ENCODE results near the gene RARG.
A peak's percentile ranks its signal among the peaks of the same experiment; 100 is the strongest.
"Not testable (repeated sequence)": the region's sequence is repeated elsewhere in the genome, so short reads cannot be mapped to it uniquely, and the experiment has no call there.

RARG gene

DNA sequence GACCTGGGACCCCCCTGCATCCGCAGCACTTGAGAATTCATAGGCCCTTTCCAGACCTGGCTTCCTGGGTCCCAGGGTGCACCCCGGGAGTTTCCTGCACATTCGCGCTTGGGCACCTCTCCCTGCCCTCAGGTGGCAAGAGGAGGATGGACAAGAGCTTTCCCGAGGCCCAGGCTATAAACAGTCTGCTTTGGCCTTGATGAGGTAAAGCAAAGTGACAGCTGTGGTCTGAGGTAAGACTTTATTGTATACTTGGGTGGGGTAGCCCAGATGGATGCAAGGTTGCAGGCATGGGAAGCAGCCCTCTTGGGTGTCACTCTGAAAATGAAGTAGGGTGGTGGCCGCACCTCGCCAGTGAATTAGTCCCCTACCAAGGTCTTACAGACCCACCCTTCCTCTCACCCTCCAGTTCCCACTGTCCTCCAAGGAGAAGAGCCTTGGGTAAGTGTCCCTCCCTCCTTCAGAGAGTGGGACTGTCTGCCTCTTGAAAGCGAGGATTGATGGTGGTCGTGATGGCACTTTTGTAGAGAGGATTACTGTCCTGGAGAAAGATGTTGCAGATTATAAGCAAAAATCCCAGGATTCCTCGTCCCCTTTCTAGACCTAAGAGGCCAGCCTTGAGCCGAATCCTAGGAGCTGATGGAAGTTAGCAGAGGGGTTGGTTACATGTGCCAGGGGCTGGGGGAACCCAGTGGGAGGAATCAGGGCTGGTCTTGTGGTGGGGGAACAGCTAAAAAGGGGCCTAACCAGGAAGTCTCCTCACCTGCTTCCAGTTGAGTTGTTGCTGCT, 40.7 kb downstream of the RARG start:
- DNase-seq (ENCODE audit: low read depth): no peak

GRCh38 chr12:53190108-53190729, 41.8 kb downstream of the RARG start:
- peak; percentile 40 for DNase-seq (ENCODE audit: low read depth)

GRCh38 chr12:53187145-53187899, 44.7 kb downstream of the RARG start:
- no peak for DNase-seq (ENCODE audit: low read depth)

- DNase-seq (ENCODE audit: low read depth): no peak
Observed at GRCh38 chr12:53186745-53187144, 45.3 kb downstream of the RARG start.

DNA sequence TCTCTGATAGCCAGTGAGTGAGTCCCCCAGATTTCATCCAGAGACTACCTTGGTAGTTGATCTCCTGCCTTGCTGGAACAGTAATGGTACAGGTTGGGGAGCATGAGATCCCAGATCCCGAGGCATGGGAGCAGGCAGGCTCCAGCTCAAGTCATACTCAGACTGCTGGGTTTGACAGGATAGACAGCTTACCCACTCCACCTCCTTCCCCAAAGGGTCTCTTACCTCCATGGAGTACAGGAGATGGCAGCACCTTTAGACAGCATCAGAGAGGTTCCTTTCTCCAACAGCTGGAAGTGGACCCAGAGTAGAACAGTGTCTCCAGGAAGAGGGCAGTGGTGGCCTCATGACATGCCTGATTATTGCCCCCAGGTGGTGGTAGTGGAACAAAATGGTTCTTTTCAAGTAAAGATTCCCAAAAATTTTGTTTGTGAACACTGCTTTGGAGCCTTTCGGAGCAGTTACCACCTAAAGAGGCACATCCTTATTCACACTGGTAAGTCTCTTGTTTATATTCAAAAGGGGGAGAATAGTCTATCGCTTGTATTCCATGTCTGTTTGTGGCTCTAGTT, 46.3 kb downstream of the RARG start:
- no peak for DNase-seq (ENCODE audit: low read depth)

- DNase-seq (ENCODE audit: low read depth): no peak
Observed at GRCh38 chr12:53184828-53185227, 47.2 kb downstream of the RARG start.

- no peak for DNase-seq (ENCODE audit: low read depth)
Observed at GRCh38 chr12:53182903-53183302, 49.1 kb downstream of the RARG start.

DNA sequence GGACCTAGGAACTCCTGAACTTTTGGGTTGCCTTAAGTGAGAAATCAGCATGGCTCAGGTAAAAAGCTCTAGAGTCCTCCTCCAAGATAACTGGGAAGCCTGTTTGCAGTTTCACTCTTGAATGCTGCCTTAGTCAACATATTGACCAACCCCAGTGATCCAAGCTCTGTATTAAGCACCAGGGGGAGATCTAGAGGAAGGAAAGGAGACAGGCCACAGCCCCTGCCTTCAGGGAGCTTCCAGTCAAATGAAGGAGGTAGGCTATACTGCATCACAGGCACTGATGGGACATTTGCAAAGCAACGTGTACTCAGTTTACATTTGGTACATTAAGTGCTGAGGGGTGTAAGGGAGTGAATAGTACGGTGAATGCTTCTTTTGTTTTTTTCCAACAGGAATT, 50.1 kb downstream of the RARG start:
- DNase-seq (ENCODE audit: low read depth): no peak

GRCh38 chr12:53180931-53181645, 50.9 kb downstream of the RARG start:
- DNase-seq (ENCODE audit: low read depth): peak; percentile 71

DNA sequence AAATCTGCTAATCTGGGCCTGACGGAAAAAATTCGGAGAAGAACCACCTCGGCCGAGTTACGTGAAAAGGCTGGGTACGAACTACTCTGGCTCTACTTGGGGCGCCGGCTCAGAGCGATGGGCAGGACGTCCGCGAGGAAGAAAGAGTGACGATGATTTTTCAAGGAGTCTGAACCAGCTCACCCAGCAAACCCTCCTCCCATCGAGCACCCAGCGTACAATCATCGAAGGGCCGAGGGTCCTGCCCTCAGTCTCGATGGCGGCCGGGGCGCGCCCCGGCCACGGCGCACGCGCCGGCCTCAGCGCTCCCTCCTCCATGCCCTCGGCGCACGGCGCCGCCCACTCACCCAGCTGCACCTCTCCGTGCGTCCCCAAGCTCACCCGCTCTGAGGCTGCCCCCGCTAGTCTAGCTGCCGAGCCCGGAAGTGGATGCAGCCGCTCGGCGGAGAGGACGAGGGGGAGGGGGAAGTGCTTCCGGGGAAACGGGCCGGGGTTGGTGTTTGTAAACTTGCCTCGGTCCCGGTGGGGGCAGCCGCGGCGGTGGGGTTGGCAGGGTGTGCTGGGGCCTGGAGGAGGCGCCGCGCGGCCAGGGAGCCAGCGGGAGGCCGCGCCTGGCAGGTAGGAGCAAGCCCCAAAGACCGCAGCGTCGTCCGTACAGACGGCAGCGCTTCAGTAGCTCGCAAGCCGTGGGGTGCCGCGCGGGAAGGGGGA, 51.6 kb downstream of the RARG start, which contains the start of the genes CSAD and ZNF740:
TSS of gene CSAD (minus strand) at position 706 of the 711 bp plus-strand sequence. CDS start 7,455 bp downstream, outside the sequence.
TSS of gene ZNF740 (plus strand) at position 503 of the 711 bp plus-strand sequence. CDS start 1,262 bp downstream, outside the sequence.
- DNase-seq (ENCODE audit: low read depth): peak; percentile 98

DNA sequence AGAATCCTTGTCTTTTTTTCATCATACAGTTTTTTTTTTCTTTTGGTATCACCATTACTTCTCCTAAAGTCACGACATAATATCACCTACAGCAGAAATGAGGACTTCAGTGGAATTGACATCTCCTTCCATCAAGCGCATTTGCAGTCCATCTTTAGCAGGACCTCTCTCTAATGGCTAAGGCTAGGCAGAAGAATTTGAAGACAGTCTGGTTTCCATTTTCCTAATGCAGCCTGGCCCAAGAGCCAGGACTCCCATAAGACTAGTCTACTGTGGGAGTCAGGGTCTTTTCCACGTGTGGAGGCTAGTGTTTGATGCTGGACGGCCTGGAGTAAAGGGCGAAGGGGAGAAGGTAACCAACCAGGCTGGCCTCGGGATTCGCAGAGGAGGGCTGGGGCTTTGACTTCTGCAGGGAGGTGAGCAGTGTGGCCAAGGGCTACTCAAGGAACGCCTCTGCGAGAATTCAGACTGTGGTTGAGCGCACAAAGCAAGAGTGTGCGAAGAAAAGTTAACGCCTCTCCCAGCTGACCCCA, 52.3 kb downstream of the RARG start:
- DNase-seq (ENCODE audit: low read depth): no peak

DNA sequence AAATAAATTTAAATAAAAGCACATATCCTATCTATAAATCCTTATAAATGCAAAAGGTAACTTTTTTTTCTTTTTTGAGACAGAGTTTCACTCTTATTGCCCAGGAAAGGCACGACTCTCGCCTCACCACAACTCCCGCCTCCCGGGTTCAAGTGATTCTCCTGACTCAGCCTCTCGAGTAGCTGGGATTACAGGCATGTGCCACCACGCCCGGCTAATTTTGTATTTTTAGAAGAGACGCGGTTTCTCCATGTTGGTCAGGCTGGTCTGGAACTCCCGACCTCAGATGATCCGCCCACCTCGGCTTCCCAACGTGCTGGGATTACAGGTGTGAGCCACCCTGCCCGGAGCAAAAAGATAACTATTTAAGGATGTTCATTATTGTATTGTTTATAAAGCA, 53.2 kb downstream of the RARG start:
- DNase-seq (ENCODE audit: low read depth): not testable (repeated sequence)

DNA sequence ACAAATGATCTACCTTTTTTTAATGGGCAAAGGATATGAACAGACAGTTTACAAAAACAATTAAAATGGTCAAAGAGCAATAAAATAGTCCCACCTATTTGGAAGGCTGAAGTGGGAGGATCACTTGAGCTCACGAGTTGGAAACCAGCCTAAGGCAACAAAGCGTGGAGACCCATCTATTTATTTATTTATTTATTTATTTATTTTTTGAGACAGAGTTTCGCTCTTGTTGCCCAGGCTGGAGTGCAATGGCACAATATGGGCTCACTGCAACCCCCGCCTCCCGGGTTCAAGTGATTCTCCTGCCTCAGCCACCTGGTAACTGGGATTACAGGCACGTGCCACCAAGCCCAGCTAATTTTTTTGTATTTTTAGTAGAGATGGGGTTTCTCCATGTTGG, 54.6 kb downstream of the RARG start:
- DNase-seq (ENCODE audit: low read depth): not testable (repeated sequence)

- no peak for DNase-seq (ENCODE audit: low read depth)
Observed at GRCh38 chr12:53176750-53177149, 55.3 kb downstream of the RARG start.

DNA sequence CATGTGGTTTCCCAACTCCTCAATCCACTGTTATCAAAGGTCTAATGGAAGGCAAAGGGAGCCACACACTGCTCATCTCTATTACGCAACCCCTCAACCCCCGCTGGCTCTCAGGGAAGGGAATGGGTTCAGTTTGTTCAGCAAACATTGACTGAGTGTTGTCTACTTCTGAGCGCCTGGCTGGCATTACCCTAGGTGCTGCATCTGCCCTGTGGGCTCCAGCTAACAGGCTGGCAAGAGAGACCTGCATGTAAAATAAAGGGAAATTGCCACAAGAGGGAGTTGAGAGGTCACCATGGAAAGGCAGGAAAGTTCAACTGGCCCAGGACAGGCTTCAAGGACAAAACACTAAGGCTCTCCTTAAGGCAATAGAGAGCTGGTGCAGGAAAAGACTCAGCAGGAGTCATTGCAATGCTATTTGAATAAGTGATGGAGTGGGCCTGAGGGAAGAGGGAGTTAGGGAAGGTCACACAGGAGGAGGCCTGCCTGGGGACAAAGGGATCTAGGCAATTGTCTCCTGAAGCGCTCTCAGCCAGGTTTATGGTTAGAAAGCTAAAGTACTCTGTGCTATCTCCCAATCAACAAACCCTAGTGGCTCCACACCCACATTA, 57.0 kb downstream of the RARG start:
- DNase-seq (ENCODE audit: low read depth): no peak

GRCh38 chr12:53173085-53173715, 58.8 kb downstream of the RARG start:
- DNase-seq (ENCODE audit: low read depth): no peak

- DNase-seq (ENCODE audit: low read depth): no peak
Observed at GRCh38 chr12:53172352-53172751, 59.7 kb downstream of the RARG start.

- DNase-seq (ENCODE audit: low read depth): no peak
Observed at GRCh38 chr12:53171725-53172329, 60.2 kb downstream of the RARG start.

Measured in stimulated activated CD4-positive, alpha-beta T cell treated with anti-CD3 and anti-CD28 coated beads, Interleukin-2, amount 100 ng/mL, for 4 hours (primary cell).